ENCODE results near the gene SPRR5.

- no peak for TF ChIP-seq ZNF274 (IDR thresholded peaks at IDR 0.05; ENCODE audit: low read depth, low read length)
- no peak for TF ChIP-seq YY1 (IDR thresholded peaks at IDR 0.05; ENCODE audit: insufficient read depth, insufficient read length)
- no peak for TF ChIP-seq SUZ12 (IDR thresholded peaks at IDR 0.05; ENCODE audit: extremely low read depth, insufficient read depth, insufficient read length)
Observed at GRCh38 chr1:152946651-152947256, at the start of gene SPRR5.
